ENCODE results near the gene PRKAA1.
"Not testable (repeated sequence)": the region's sequence is repeated elsewhere in the genome, so short reads cannot be mapped to it uniquely, and the experiment has no call there.

DNA sequence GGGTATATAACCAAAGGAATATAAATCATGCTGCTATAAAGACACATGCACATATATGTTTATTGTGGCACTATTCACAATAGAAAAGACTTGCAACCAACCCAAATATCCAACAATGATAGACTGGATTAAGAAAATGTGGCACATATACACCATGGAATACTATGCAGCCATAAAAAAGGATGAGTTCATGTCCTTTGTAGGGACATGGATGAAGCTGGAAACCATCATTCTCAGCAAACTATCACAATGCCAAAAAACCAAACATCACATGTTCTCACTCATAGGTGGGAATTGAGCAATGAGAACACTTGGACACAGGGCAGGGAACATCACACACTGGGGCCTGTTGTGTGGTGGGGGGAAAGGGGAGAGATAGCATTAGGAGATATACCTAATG lies 87.6 kb downstream of the PRKAA1 start:
- TF ChIP-seq POLR2A, TAF1, POLR2AphosphoS5 (IDR thresholded peaks at IDR 0.05; ENCODE audit: low read depth, low read length): not testable (repeated sequence)
